Endothelial cell of hepatic sinusoid (primary cell): ENCODE measurements around the gene KCNG2.

Source experiments
- in situ Hi-C: cut with HindIII; loops from 2 replicates; pipeline ENCODE4 v1.10.0; 2017; ENCODE audit warnings: low sequenced_read_pairs

The KCNG2 gene

GRCh38 chr18:79916128-79916494 is 118.4 kb downstream of the KCNG2 start:
- in situ Hi-C loops, result no loop called here

DNA sequence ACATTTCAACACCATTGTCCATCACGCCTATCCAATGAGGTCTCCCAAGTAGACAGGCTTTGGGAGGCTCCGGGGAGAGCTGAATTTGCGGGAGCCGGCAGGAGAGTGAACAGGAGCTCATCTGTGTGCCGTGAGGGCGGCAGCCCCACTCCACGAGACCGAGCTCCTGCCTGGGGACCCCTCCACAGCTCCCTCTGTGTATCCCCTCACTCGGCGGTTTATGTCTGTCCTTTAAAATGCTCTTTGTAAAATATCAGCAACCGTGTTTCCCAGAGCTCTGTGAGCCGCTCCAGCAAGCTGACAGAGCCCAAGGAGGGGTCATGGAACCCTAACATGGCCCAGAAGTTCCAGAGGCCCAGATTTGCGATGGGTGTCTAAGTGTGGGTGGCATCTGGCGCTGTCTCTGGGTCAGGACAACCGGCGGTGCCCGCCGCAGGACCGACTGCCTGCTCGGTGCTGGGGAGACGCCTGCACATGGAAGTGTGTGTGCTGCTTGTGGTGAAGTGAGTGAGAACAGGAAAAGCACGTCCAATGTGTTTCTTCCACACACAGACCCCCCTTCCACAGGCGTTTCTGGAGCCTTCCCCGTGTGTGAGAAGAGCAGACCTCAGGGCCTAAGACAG is 118.9 kb downstream of the KCNG2 start:
- in situ Hi-C loops, result no loop called here

- in situ Hi-C loops, result no loop called here
These were observed 119.6 kb downstream of the KCNG2 start for GRCh38 chr18:79917169-79917852.

DNA sequence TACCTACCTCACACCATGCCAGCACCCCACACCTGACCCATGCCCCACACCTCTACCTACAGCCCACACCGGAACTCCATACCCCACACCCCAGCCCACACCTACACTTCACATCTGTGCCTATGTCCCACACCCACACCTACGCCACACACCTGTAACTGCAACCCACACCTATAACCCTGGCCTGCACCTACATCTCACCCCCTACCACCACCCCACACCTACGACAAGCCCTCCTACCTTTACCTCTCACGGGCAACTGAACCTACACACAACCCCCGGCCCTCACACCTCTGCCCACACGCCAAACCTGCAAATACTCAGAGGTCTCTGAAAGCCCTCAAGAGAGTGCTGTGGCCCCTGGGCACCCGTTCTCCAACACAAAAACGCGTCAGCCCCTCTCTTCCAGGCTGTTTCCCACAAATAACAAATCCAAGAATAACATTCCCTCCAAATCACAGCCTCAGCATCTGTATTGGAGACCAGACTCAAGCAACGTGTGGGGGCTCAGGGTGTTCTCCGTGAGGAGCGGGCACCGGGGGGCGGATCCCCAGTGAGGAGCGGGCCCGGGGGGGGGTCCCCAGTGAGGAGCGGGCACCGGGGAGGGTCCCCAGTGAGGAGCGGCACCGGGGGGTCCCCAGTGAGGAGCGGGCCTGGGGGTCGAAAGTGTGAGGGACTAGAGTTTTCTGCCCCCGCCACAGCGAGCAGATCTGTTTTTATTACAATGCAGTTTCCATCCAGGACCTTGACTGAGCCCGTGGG is 120.3 kb downstream of the KCNG2 start:
- in situ Hi-C loops, result no loop called here

DNA sequence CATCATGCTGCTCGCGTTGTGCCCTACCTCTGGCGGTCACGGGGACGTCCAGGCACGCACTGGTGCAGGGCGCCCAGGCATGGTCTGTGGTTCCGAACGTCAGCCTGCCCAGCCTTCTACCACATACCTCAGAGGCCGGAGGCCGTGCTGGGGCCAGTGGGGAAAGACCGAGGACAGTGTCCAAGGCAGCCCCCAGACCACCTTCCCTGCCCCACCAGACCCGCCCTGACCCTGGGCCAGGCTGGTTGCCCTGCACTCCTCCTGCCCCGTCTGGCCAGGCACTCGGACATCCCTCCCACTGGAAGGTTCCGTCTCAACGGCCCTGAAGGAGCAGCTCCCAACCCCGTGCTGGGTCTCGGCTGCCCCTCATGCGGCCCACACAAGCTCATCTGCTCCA is 120.9 kb downstream of the KCNG2 start:
- in situ Hi-C loops, result no loop called here

- in situ Hi-C loops, result no loop called here
These were observed 121.4 kb downstream of the KCNG2 start for GRCh38 chr18:79919089-79919488.

- in situ Hi-C loops, result no loop called here
These were observed 124.5 kb downstream of the KCNG2 start for GRCh38 chr18:79921984-79922965.

DNA sequence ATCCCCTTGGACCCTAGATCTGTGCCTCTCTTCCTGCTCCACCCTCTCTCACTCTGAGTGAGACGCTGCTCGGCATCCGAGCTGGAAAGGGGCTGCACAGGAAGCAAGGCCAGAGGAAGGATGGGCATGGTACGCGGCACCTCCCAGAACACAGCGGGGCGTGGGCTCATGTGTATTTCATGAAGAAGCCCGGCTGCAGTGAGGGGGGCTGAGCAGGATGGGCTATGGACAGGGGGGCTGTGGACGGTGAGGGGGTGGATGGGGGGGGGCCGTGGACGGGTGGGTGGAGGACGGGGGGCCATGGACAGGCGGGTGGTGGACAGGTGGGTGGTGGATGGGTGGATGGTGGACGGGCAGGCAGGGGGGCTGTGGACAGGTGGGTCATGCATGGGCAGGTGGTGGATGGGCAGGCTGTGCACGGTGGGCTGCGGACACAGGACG is 125.3 kb downstream of the KCNG2 start:
- in situ Hi-C loops, result no loop called here

GRCh38 chr18:79923896-79924585 is 126.3 kb downstream of the KCNG2 start:
- in situ Hi-C loops, result no loop called here

GRCh38 chr18:79924814-79925731 is 127.3 kb downstream of the KCNG2 start:
- in situ Hi-C loops, result loop anchor here (5.0 kb wide), 1 partner anchor 43 kb away; no protein-coding TSS in a partner anchor

- in situ Hi-C loops, result loop anchor here (5.0 kb wide), 1 partner anchor 44 kb away; no protein-coding TSS in a partner anchor
These were observed 128.6 kb downstream of the KCNG2 start for GRCh38 chr18:79926306-79926705.

DNA sequence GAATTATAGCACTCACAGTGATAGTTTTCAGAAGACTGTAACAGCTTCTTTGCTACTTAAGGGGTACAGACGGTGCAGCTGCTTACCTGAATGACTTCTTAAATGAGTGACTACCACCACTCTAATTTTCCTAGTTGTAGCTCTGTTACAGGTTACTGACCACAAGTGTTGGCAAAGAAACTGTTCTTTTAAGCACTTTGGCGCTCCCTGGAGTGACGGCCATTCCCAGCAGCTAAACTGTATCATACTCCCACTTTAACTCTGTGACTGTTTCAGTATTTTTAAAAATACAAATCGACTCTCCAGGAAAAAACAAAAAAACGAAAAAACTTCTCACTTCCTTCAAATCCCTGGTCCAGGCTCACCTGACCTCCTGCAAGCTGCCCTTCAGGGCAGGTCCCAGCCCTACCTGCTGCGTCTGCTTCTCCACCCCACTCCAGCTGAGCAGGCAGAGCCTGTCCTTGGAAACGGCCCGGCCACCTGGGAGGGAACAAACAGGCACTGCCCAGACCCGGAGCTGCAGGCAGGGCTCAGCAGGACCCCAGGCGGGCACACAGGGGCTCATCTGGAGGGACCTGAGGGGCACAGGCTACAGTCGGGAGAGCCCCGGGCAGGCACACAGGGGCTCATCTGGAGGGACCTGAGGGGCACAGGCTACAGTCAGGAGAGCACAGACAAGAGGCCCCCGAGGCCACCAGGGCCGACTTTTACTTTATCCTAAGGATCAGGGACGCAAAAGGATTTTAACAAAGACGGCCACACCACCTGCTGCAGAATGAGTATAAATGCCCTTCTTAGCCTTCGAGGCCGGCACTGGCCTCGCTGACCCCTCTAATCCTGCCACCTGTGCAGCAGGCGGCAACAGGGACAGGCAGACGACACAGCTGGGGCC is 129.2 kb downstream of the KCNG2 start:
- in situ Hi-C loops, result loop anchor here (5.0 kb wide), 1 partner anchor 45 kb away; no protein-coding TSS in a partner anchor

DNA sequence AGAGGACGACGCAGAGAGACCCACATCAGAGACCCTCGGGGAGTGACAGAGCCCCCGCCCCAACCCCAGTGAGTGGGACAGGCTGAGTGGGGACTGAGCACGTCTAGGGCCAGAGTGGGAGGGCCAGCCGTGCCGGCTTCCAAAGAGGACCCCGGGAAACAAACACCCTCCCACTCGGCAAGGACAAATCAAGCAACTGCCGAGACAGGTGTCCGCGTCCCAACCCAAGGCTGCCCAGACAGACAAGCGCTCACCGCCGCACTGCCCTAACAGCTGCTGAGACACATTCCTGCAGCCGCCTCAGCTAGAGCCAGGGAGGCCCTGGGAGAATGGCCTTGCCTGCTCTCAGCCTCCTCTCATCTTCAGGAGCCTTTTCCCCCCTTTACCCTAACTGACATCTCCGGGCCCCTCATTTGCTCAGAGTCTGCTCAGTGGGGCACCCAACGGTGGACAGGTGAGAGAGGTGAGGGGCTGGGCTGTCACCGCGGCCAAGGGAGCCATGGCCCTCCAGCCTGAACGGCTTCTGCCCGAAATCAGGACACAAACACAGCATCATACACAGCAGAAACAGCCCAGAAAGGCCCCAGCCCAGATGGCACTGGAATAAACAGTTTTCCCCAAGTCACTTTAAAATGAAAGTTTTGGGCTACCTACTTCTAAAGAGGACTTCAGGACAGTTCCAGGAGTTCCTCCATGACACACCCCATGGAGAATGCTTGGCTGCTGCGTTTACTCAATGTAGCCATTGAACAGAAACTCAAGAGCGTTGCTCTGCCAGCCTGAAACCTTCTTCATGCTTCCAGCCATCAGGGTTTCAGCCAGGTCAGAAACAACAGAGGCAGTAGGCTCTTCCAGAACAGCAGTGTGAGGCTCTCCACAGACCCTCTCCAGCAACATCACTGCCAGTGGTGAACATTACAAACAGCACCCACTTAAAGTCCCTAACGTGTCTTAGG is 130.1 kb downstream of the KCNG2 start:
- in situ Hi-C loops, result loop anchor here (5.0 kb wide), 1 partner anchor 46 kb away; no protein-coding TSS in a partner anchor

- in situ Hi-C loops, result loop anchor here (5.0 kb wide), 1 partner anchor 46 kb away; no protein-coding TSS in a partner anchor
These were observed 130.8 kb downstream of the KCNG2 start for GRCh38 chr18:79928563-79928960.

- in situ Hi-C loops, result no loop called here
These were observed 132.4 kb downstream of the KCNG2 start for GRCh38 chr18:79930020-79930642.

- in situ Hi-C loops, result no loop called here
These were observed 133.7 kb downstream of the KCNG2 start for GRCh38 chr18:79931475-79931874.
